RWPE2 (cell line): ENCODE results near the gene CCDC57.

ENCODE experiments used
- ATAC-seq: fragments of 200-7000 bp; cut with Tn5 transposase; 3 replicates; pipeline ENCODE4 v1.9.1; 2021; ENCODE audit warnings: low read depth
- DNase-seq: peaks from one replicate; pipeline ENCODE4 v3.0.0-alpha.2; 2020; ENCODE audit warnings: low spot score
- H3K27ac ChIP-seq: fragments of 450-650 bp; 2 replicates; pipeline ENCODE4 v1.5.1; 2017; ENCODE audit warnings: mild to moderate bottlenecking; ENCODE audit not compliant: poor library complexity, severe bottlenecking
- H3K27me3 ChIP-seq: fragments of 250-450 bp; sonication (Bioruptor Pico); 2 replicates; pipeline ENCODE4 v1.5.1; 2021; ENCODE audit warnings: mild to moderate bottlenecking, moderate library complexity; ENCODE audit not compliant: insufficient read depth, poor library complexity, severe bottlenecking
- H3K36me3 ChIP-seq: fragments of 250-450 bp; sonication (Bioruptor Pico); 2 replicates; pipeline ENCODE4 v1.5.1; 2020; ENCODE audit warnings: low read depth, mild to moderate bottlenecking, moderate library complexity
- H3K4me1 ChIP-seq: fragments of 250-450 bp; sonication (Bioruptor Pico); 2 replicates; pipeline ENCODE4 v1.5.1; 2021; ENCODE audit warnings: mild to moderate bottlenecking, moderate library complexity; ENCODE audit not compliant: insufficient read depth, poor library complexity, severe bottlenecking
- H3K4me3 ChIP-seq: fragments of 250-450 bp; sonication (Bioruptor Pico); 2 replicates; pipeline ENCODE4 v1.5.1; 2021; ENCODE audit warnings: mild to moderate bottlenecking, moderate library complexity; ENCODE audit not compliant: severe bottlenecking
- H3K9me3 ChIP-seq: fragments of 250-450 bp; sonication (Bioruptor Pico); 2 replicates; pipeline ENCODE4 v1.5.1; 2021; ENCODE audit warnings: mild to moderate bottlenecking, moderate library complexity; ENCODE audit not compliant: severe bottlenecking
- TF ChIP-seq, protein P1 (sequence below): fragments of 450-650 bp; IDR thresholded peaks from one replicate; pipeline ENCODE4 v1.5.1; 2017; ENCODE audit warnings: mild to moderate bottlenecking, moderate library complexity; ENCODE audit not compliant: poor library complexity, severe bottlenecking

CCDC57 gene

DNA sequence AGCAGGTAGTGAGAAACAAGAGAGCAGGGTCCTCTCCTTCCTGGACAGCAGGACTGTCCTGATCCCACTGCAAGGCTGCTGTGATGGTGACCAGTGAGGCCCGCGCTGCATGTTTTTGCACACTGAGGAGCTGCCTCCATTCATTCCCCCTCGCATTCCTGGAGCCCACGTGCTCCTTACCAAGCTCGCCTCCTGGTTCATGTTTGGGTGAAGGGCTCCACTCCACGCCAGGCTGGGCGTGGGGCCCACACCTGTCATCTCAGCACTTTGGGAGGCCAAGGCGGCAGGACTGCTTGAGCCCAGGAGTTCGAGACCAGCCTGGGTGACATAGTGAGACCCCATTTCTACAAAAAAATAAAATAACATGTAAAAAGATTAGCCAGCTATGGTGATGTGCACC, 99.2 kb downstream of the CCDC57 start:
- H3K36me3 ChIP-seq, result peaks cover 5% of the 10 kb centered on the region; the same call in 1 of the 2 replicates
- ATAC-seq, result no peak
- TF ChIP-seq, protein P1, sequence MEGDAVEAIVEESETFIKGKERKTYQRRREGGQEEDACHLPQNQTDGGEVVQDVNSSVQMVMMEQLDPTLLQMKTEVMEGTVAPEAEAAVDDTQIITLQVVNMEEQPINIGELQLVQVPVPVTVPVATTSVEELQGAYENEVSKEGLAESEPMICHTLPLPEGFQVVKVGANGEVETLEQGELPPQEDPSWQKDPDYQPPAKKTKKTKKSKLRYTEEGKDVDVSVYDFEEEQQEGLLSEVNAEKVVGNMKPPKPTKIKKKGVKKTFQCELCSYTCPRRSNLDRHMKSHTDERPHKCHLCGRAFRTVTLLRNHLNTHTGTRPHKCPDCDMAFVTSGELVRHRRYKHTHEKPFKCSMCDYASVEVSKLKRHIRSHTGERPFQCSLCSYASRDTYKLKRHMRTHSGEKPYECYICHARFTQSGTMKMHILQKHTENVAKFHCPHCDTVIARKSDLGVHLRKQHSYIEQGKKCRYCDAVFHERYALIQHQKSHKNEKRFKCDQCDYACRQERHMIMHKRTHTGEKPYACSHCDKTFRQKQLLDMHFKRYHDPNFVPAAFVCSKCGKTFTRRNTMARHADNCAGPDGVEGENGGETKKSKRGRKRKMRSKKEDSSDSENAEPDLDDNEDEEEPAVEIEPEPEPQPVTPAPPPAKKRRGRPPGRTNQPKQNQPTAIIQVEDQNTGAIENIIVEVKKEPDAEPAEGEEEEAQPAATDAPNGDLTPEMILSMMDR, result no peak
- H3K4me3 ChIP-seq, result no peak overlapping the region
- no peaks in the 10 kb centered on the region for H3K27me3 ChIP-seq
- peaks cover 9% of the 10 kb centered on the region for H3K4me1 ChIP-seq
- H3K9me3 ChIP-seq, result no peaks in the 10 kb centered on the region
- DNase-seq, result no peak
- H3K27ac ChIP-seq, result no peak overlapping the region

DNA sequence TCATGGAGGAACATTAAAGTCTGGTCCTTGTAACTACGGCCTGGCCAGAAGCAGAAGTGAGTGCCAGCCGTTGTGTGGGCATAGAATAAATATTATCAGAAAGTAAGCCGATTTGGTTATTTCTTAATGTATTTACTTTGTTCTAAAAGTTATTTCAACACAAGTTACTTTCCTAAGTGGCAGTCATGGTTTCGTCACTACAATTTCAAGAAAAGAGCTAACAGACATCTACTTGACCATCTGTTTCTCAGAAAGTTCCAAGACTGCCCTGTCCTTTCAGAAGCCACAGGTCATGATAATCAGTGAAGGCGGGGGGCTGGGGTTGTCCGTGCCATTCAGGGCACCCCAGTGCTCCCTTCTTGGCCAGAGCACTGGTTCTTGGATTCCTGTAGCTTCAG, 99.7 kb downstream of the CCDC57 start:
- TF ChIP-seq, protein P1, result no peak
- Histone ChIP-seq H3K36me3 (peaks cover 5% of the 10 kb centered on the region; the same call in 1 of the 2 replicates), H3K4me3 (no peak overlapping the region), H3K27me3 (no peaks in the 10 kb centered on the region), H3K27ac (no peak overlapping the region), H3K4me1 (peaks cover 9% of the 10 kb centered on the region), H3K9me3 (no peaks in the 10 kb centered on the region)
- DNase-seq (no peak), ATAC-seq (no peak)

DNA sequence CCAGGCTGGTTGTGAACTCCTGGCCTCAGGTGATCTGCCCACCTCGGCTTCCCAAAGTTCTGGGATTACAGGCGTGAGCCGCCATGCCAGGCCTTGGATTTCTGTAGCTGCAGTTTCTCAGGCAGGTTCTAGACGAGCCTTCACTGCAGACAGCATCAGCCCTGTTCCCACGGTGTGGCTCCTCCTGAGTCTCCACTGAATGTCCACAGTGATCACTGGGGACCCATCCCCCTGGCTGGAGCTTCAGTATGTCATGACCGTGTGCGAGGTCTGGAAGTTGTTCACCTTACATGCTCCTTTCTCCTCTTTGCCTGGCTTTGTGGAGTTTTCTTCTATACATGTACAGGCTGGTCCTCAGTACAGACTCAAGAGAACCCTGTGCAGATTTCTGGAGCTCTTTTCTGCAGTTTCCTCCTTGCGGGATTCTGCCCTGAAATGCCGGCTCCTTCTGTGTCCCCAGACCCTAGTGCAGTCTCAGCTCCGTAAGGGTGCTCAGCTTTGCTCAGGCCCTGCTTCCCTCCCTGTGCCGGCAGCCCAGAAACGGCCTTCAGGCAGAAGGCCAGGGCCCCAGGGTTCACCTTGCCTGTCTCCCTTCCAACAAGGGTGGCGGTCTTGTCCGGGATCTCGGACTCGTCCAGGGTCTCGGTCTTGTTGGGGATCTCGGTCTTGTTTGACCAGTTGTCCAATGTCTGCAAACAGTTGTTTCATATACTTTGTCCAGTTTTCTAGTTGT, 100.3 kb downstream of the CCDC57 start:
- TF ChIP-seq, protein P1, result no peak
- Histone ChIP-seq H3K4me1 (peaks cover 9% of the 10 kb centered on the region), H3K27ac (no peak overlapping the region), H3K27me3 (no peaks in the 10 kb centered on the region), H3K9me3 (no peaks in the 10 kb centered on the region), H3K4me3 (no peak overlapping the region), H3K36me3 (peaks cover 5% of the 10 kb centered on the region; the same call in 1 of the 2 replicates)
- ATAC-seq (no peak), DNase-seq (no peak)

DNA sequence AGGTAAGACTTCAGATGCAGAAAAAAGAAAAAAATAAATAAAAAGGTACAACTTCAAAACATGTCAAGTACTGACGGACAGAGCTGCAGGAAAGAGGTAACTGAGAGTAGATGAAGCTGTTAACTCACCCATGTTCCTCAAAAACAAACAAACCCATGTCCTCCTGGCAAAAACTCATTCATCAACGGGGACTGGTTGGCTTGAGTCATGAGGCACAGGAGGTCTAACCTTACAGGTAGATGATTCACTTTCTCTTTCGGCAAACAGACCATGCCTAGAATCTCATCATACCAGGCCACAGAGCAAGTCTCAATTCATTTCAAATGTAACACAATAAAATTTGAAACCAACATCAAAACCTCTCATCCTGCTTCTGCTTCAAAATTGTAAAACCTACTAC, 102.3 kb downstream of the CCDC57 start:
- H3K4me1 ChIP-seq, result peaks cover 26% of the 10 kb centered on the region
- H3K9me3 ChIP-seq, result no peaks in the 10 kb centered on the region
- H3K4me3 ChIP-seq, result no peak overlapping the region
- TF ChIP-seq, protein P1, result no peak
- peaks cover 5% of the 10 kb centered on the region; the same call in 1 of the 2 replicates for H3K36me3 ChIP-seq
- no peaks in the 10 kb centered on the region for H3K27me3 ChIP-seq
- ATAC-seq, result peak; percentile 69
- DNase-seq, result no peak
- peak overlapping the region; percentile 46 for H3K27ac ChIP-seq

DNA sequence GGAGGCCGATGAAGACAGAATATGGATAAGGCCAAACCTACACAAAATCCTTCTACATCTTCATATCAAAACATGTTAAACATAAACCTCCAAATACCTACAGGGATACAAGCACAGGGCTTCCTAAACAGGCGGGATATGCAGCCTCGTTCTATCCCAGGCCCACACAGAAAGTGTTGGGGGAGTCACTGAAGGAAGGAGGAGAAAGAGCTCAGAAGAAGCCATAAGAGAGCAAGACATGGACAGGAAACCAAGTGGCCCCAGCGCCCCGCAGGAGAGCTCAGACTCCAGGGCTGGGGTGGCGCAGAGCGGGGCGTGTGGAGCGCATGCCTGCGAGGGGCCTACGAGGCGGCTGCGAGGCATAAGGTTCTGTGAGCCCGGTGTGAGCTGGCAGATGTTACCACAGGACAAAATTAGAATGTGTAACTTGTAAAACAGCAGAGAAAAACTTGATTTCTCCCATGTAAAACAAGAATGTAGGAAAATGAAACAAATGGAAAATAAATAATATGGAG, 103.6 kb downstream of the CCDC57 start:
- H3K9me3 ChIP-seq, result no peaks in the 10 kb centered on the region
- peaks cover 5% of the 10 kb centered on the region; the same call in 1 of the 2 replicates for H3K36me3 ChIP-seq
- no peak overlapping the region for H3K4me3 ChIP-seq
- H3K27me3 ChIP-seq, result no peaks in the 10 kb centered on the region
- TF ChIP-seq, protein P1, result no peak
- ATAC-seq (no peak), DNase-seq (no peak)
- H3K4me1 ChIP-seq, result peaks cover 37% of the 10 kb centered on the region
- no peak overlapping the region for H3K27ac ChIP-seq
